PFSK-1 (cell line): ENCODE measurements around the gene ACSF3.

ENCODE experiments used
- FOXP2 ChIP-seq: optimal IDR thresholded peaks from 2 replicates; pipeline ENCODE3; 2011; ENCODE audit warnings: borderline replicate concordance, control low read depth, inconsistent platforms; ENCODE audit not compliant: insufficient read depth; ENCODE audit errors: extremely low read length, extremely low read depth
- POLR2AphosphoS5 ChIP-seq: IDR thresholded peaks from 2 replicates; pipeline ENCODE4 v1.6.1; 2012; ENCODE audit warnings: low read depth, mild to moderate bottlenecking, control low read depth, low read length, moderate library complexity
- REST ChIP-seq, 2 experiments: IDR thresholded peaks; 2 replicates each; pipeline versions ENCODE4 v1.6.1 to v1.8.0; 2011 to 2012; ENCODE audit warnings: low read depth in 2 of 2, low read length in 2 of 2, control low read depth in 1 of 2, inconsistent platforms in 1 of 2, mild to moderate bottlenecking in 1 of 2, moderate library complexity in 1 of 2; ENCODE audit not compliant: insufficient read depth in 1 of 2
- SIN3A ChIP-seq: IDR thresholded peaks from 2 replicates; pipeline ENCODE4 v1.6.1; 2012; ENCODE audit warnings: mild to moderate bottlenecking, low read length, moderate library complexity, borderline replicate concordance; ENCODE audit not compliant: insufficient read depth
- TAF1 ChIP-seq: IDR thresholded peaks from 2 replicates; pipeline ENCODE4 v1.6.1; 2012; ENCODE audit warnings: low read length, control low read depth, borderline replicate concordance; ENCODE audit not compliant: insufficient read depth

Gene ACSF3

GRCh38 chr16:89061086-89061485 lies 32.6 kb upstream of the ACSF3 start:
- no peak for TF ChIP-seq POLR2AphosphoS5
- no peak for TF ChIP-seq TAF1
- TF ChIP-seq FOXP2, result no peak
- TF ChIP-seq REST (IDR thresholded peaks at IDR 0.05; ENCODE audit: insufficient read depth in 1 of 2, low read depth in 2 of 2, low read length in 2 of 2), result no peak
- no peak for TF ChIP-seq SIN3A

- TF ChIP-seq SIN3A (no peak), FOXP2 (no peak), POLR2AphosphoS5 (no peak), REST (IDR thresholded peaks at IDR 0.05; ENCODE audit: insufficient read depth in 1 of 2, low read depth in 2 of 2, low read length in 2 of 2) (no peak), TAF1 (no peak)
Measured at GRCh38 chr16:89061590-89062380, 31.9 kb upstream of the ACSF3 start.

- TF ChIP-seq REST (IDR thresholded peaks at IDR 0.05; ENCODE audit: insufficient read depth in 1 of 2, low read depth in 2 of 2, low read length in 2 of 2), result no peak
- TF ChIP-seq SIN3A, result no peak
- TF ChIP-seq TAF1, result no peak
- no peak for TF ChIP-seq POLR2AphosphoS5
- TF ChIP-seq FOXP2, result no peak
Measured at GRCh38 chr16:89062389-89063345, 31.0 kb upstream of the ACSF3 start.

- TF ChIP-seq TAF1, result no peak
- TF ChIP-seq FOXP2, result no peak
- no peak for TF ChIP-seq SIN3A
- no peak for TF ChIP-seq POLR2AphosphoS5
Measured at GRCh38 chr16:89063768-89064320, 29.8 kb upstream of the ACSF3 start.

- TF ChIP-seq SIN3A, result no peak
- TF ChIP-seq TAF1, result no peak
- no peak for TF ChIP-seq REST (IDR thresholded peaks at IDR 0.05; ENCODE audit: insufficient read depth in 1 of 2, low read depth in 2 of 2, low read length in 2 of 2)
- TF ChIP-seq FOXP2, result no peak
- no peak for TF ChIP-seq POLR2AphosphoS5
Measured at GRCh38 chr16:89064606-89065457, 28.8 kb upstream of the ACSF3 start.
